ENCODE measurements around the gene SNX32.

- no peak for TF ChIP-seq GABPA (IDR thresholded peaks at IDR 0.05; ENCODE audit: low read depth)
- no peak for TF ChIP-seq CTCF (IDR thresholded peaks at IDR 0.05; ENCODE audit: insufficient read depth, low read length)
- TF ChIP-seq POLR2AphosphoS5 (IDR thresholded peaks at IDR 0.05; ENCODE audit: low read depth) = no peak
- TF ChIP-seq REST (IDR thresholded peaks at IDR 0.05; ENCODE audit: insufficient replicate concordance, low read depth) = no peak
- TF ChIP-seq SPI1 (IDR thresholded peaks at IDR 0.05; ENCODE audit: borderline replicate concordance, low read depth) = no peak
Measured at GRCh38 chr11:65897020-65897471, 63.3 kb downstream of the SNX32 start.

Measured in HL-60 (cell line).